ENCODE data around the gene GP1BB. TPM values are rescaled to one million over a fixed set of nuclear protein-coding genes. Genes with fewer than 3 reads are reported as not detected.

Gene GP1BB
- total and polyA plus RNA-seq, 2 of the 4 experiments (the other 2 are of a cell fraction): 0.18 to 1.5 TPM

GRCh38 chr22:19738664-19739447 lies 15.5 kb downstream of the GP1BB start:
- H3K14ac ChIP-seq (replicated peaks; ENCODE audit: low read depth, low read length): no peak overlapping the region
- H3K27ac ChIP-seq (ENCODE audit: insufficient read depth, low read length): no peak overlapping the region
- no peak overlapping the region for H2BK20ac ChIP-seq (ENCODE audit: low read depth, low read length)
- H3K36me3 ChIP-seq (ENCODE audit: control insufficient read depth, insufficient read depth, low read length): no peaks in the 10 kb centered on the region
- H2AK5ac ChIP-seq (ENCODE audit: low read depth, low read length): no peak overlapping the region
- no peak overlapping the region for H3K18ac ChIP-seq (ENCODE audit: low read depth, low read length)
- no peak overlapping the region for H4K8ac ChIP-seq (ENCODE audit: low read depth in 2 of 2, low read length in 2 of 2)
- 50% methylated on average over 17 of the region's 31 CpGs; no CpG with 5 or more reads in 1 of the 2 experiments for WGBS, 2 experiments (ENCODE audit: extremely low coverage in 2 of 2, insufficient read length in 1 of 2)
- H3K79me1 ChIP-seq (ENCODE audit: low read depth in 1 of 2, low read length in 2 of 2): no peaks in the 10 kb centered on the region
- H3K4ac ChIP-seq (ENCODE audit: low read depth, low read length): no peak overlapping the region
- dilution Hi-C loops (cut with HindIII; ENCODE audit: low sequenced_read_pairs, unreplicated experiment): no loop called here
- no TSS peak for BruUV-seq (replicated peaks)
- H3K4me1 ChIP-seq (ENCODE audit: control insufficient read depth, insufficient read depth, low read length): peaks cover 2% of the 10 kb centered on the region; the same call in 1 of the 2 replicates
- intact Hi-C loops (cut with micrococcal nuclease): no loop called here
- ChIA-PET CTCF (no interaction called here), POLR2A (ENCODE audit: unreplicated experiment) (no interaction called here)
- no peak overlapping the region for H4K5ac ChIP-seq (ENCODE audit: low read depth, low read length)
- no peak overlapping the region for H4K91ac ChIP-seq (ENCODE audit: insufficient read depth, low read depth, low read length)
- H3K9me1 ChIP-seq (ENCODE audit: insufficient read depth, low read length): no peaks in the 10 kb centered on the region
- no peak overlapping the region for H2BK15ac ChIP-seq (ENCODE audit: low read depth, low read length)
- no peak overlapping the region for H3K9ac ChIP-seq (ENCODE audit: low read depth, low read length)
- ATAC-seq (ENCODE audit: low read depth): no peak
- H3K27me3 ChIP-seq (ENCODE audit: control insufficient read depth, insufficient read depth, low read length): peaks cover 7% of the 10 kb centered on the region; the same call in 1 of the 2 replicates
- peak overlapping the region; percentile 43 for H2AFZ ChIP-seq (replicated peaks; ENCODE audit: low read length, poor library complexity)
- H3K4me3 ChIP-seq (ENCODE audit: insufficient read depth, low read depth, low read length): no peak overlapping the region
- no peak overlapping the region for H2BK120ac ChIP-seq (ENCODE audit: low read depth, low read length)
- no peak overlapping the region for H3K4me2 ChIP-seq (ENCODE audit: low read depth, low read length)
- no peak overlapping the region for H3K56ac ChIP-seq (ENCODE audit: extremely low read depth, insufficient read depth, low read length)
- no peaks in the 10 kb centered on the region; the same call in 1 of the 2 replicates for H4K20me1 ChIP-seq (ENCODE audit: insufficient read depth, low read length)
- in situ Hi-C loops (cut with MboI; ENCODE audit: low sequenced_read_pairs): no loop called here
- no peaks in the 10 kb centered on the region for H3K9me3 ChIP-seq (ENCODE audit: control insufficient read depth, insufficient read depth, low read length)
- TF ChIP-seq NFE2L2 (IDR thresholded peaks at IDR 0.05; ENCODE audit: low read depth, low read length) (no peak), CEBPB (IDR thresholded peaks at IDR 0.05; ENCODE audit: low read depth, low read length) (no peak), SMC3 (IDR thresholded peaks at IDR 0.05; ENCODE audit: low read depth, low read length) (no peak), CHD1 (IDR thresholded peaks at IDR 0.05; ENCODE audit: low read depth, low read length) (no peak), MXI1 (IDR thresholded peaks at IDR 0.05; ENCODE audit: borderline replicate concordance, low read depth, low read length) (no peak), CTCF (conservative IDR thresholded peaks at IDR 0.05; ENCODE audit: low read depth, low read length) (no peak), RCOR1 (IDR thresholded peaks at IDR 0.05; ENCODE audit: insufficient replicate concordance, low read length) (no peak), MAZ (IDR thresholded peaks at IDR 0.05; ENCODE audit: borderline replicate concordance, low read depth, low read length) (no peak), RFX5 (IDR thresholded peaks at IDR 0.05; ENCODE audit: low read depth, low read length) (no peak), MAFK (IDR thresholded peaks at IDR 0.05; ENCODE audit: low read depth, low read length) (no peak), BHLHE40 (IDR thresholded peaks at IDR 0.05; ENCODE audit: low read depth, low read length) (no peak), POLR2A (IDR thresholded peaks at IDR 0.05; ENCODE audit: low read depth, low read length) (no peak), FOS (IDR thresholded peaks at IDR 0.05; ENCODE audit: low read depth, low read length) (no peak), RAD21 (IDR thresholded peaks at IDR 0.05; ENCODE audit: low read length) (no peak)
- TF ChIP-seq, protein P1, sequence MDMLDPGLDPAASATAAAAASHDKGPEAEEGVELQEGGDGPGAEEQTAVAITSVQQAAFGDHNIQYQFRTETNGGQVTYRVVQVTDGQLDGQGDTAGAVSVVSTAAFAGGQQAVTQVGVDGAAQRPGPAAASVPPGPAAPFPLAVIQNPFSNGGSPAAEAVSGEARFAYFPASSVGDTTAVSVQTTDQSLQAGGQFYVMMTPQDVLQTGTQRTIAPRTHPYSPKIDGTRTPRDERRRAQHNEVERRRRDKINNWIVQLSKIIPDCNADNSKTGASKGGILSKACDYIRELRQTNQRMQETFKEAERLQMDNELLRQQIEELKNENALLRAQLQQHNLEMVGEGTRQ (IDR thresholded peaks at IDR 0.05; ENCODE audit: low read depth, low read length): no peak
- TF ChIP-seq, protein P2, sequence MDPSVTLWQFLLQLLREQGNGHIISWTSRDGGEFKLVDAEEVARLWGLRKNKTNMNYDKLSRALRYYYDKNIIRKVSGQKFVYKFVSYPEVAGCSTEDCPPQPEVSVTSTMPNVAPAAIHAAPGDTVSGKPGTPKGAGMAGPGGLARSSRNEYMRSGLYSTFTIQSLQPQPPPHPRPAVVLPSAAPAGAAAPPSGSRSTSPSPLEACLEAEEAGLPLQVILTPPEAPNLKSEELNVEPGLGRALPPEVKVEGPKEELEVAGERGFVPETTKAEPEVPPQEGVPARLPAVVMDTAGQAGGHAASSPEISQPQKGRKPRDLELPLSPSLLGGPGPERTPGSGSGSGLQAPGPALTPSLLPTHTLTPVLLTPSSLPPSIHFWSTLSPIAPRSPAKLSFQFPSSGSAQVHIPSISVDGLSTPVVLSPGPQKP (IDR thresholded peaks at IDR 0.05; ENCODE audit: borderline replicate concordance, low read depth, low read length): no peak
- DNase-seq: no peak
- H3K23ac ChIP-seq (ENCODE audit: low read depth, low read length): no peak overlapping the region
- no peak overlapping the region for H2BK5ac ChIP-seq (ENCODE audit: low read depth, low read length, poor library complexity, severe bottlenecking)
- H2AK9ac ChIP-seq (replicated peaks; ENCODE audit: low read depth, low read length, poor library complexity): no peak overlapping the region

All from IMR-90 (cell line).